ACC112 (cell line): ENCODE measurements around the gene ORM2.

Source experiments
- H2AFZ ChIP-seq: fragments of 200-600 bp; sonication (generic); one replicate; pipeline ENCODE4 v1.6.0; 2017; ENCODE audit warnings: antibody characterized with exemption, low read length; ENCODE audit not compliant: unreplicated experiment
- H3K27ac ChIP-seq: fragments of 200-600 bp; sonication (generic); 2 replicates; pipeline ENCODE4 v1.5.1; 2014; ENCODE audit warnings: low read depth, mild to moderate bottlenecking, antibody characterized with exemption, low read length, moderate library complexity
- H3K27me3 ChIP-seq: fragments of 200-600 bp; sonication (generic); 2 replicates; pipeline ENCODE4 v1.6.1; 2014; ENCODE audit warnings: mild to moderate bottlenecking, antibody characterized with exemption, low read length, moderate library complexity, mixed read lengths; ENCODE audit not compliant: insufficient read depth
- H3K36me3 ChIP-seq: fragments of 200-600 bp; sonication (generic); 2 replicates; pipeline ENCODE4 v1.6.1; 2016; ENCODE audit warnings: mild to moderate bottlenecking, antibody characterized with exemption, low read length, moderate library complexity, mixed read lengths; ENCODE audit not compliant: insufficient read depth
- H3K4me1 ChIP-seq: fragments of 200-600 bp; sonication (generic); one replicate; pipeline ENCODE4 v1.6.1; 2016; ENCODE audit warnings: low read length, mixed read lengths; ENCODE audit not compliant: insufficient read depth, unreplicated experiment, control insufficient read depth
- H3K4me3 ChIP-seq: fragments of 200-600 bp; sonication (generic); 2 replicates; pipeline ENCODE4 v1.5.1; 2014; ENCODE audit warnings: mild to moderate bottlenecking, low read depth, low read length
- H3K79me2 ChIP-seq: fragments of 200-600 bp; sonication (generic); one replicate; pipeline ENCODE4 v1.6.0; 2016; ENCODE audit warnings: low read length; ENCODE audit not compliant: control insufficient read depth, unreplicated experiment, insufficient read depth

ORM2 gene

DNA sequence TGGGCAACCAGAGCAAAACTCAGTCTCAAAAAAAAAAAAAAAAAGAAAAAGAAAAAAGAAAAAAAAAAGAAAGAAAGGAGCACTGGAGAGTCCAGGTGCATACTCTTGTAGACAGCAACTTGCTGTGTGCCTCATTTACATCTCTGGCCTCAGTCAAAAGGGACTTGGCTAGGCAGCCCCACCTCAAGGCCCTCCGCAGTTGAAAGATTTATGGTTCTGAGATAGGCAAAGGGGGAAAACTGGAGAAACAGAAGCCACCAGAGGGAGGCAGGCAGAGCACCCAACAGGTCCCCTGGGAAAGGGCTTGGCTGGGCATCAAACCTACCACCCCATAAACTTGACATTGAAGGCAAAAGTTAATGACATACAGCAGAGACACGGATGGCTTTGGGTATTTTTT, 6.1 kb downstream of the ORM2 start:
- H3K36me3 ChIP-seq = no peaks in the 10 kb centered on the region
- no peaks in the 10 kb centered on the region for H3K79me2 ChIP-seq
- H2AFZ ChIP-seq = no peak overlapping the region
- no peaks in the 10 kb centered on the region for H3K4me1 ChIP-seq
- no peaks in the 10 kb centered on the region for H3K27me3 ChIP-seq
- H3K4me3 ChIP-seq = no peak overlapping the region
- H3K27ac ChIP-seq = no peak overlapping the region

DNA sequence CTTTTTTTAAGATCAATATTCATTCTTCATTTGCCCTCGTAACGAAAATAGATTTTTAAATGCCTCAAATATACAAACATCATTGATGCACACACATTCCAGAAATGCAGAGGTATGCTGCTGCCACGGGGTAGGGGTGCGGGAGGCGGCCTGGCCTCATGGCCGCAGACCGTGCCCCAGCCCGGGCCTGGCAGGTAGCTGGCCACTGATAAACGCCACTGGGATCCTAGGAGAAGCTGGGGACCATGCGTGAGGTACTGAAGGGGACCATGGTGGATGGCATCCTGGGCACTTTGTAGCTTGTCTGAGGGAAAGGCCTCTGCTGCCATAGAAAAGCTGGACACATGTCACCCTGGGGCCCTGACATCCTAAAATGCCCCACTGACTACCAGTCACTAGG, 6.5 kb downstream of the ORM2 start:
- Histone ChIP-seq H3K27me3 (no peaks in the 10 kb centered on the region), H3K4me3 (no peak overlapping the region), H3K27ac (no peak overlapping the region), H3K36me3 (no peaks in the 10 kb centered on the region), H3K4me1 (no peaks in the 10 kb centered on the region), H3K79me2 (no peaks in the 10 kb centered on the region), H2AFZ (no peak overlapping the region)

DNA sequence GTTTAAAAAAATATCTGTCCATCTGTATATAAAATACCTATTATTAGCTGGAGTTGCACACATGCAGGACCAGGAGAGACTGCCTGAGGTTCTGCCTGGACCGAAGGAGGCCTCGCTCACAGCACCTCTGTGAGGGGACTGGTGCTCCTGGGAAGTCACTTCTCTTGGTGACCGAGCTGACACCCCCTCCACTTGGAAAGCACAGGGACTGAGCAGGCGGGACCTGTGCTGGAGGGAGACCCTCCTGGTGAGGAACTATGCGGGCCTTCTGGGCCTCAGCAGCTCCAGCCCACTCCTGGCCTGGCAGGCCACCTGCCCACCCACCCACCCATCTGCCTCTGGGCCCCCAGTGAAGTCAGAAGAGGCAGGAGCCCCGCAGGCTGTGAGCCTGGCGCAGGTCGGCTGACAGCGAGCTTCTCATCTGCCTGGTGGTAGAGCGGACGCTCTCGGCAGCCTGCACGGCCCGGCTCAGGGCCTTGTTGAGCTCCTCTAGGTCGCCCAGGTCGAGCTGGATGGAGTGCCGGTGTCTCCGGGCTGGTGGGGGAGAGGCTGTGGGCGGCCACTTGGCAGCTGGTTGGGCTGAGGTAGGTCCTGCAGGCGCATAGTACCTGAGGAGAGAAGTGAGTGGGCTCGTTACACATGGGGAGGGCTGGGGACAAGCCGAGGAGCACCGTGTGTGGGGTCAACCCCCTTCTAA, 7.2 kb downstream of the ORM2 start:
- Histone ChIP-seq H3K4me1 (no peaks in the 10 kb centered on the region), H3K79me2 (no peaks in the 10 kb centered on the region), H3K4me3 (no peak overlapping the region), H3K27ac (no peak overlapping the region), H3K36me3 (no peaks in the 10 kb centered on the region), H2AFZ (no peak overlapping the region), H3K27me3 (no peaks in the 10 kb centered on the region)

DNA sequence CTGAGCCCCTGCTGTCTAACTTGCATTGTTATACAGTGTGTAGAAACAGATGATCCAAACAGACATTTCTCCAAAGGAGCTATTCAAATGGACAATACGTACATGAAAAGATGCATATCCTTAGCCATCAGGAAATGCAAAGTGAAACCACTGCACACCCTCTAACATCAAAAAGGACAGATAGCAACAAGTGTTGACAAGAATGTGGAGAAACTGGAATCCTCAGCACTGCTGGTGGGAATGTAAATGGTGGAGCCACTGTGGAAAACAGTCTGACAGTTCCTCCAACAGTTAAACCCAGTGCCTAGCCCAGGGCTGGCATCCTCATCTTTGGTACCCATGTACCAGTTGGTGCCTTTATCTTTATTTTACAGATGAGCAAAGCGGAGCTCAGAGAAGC, 8.5 kb downstream of the ORM2 start:
- no peak overlapping the region for H3K4me3 ChIP-seq
- H2AFZ ChIP-seq = no peak overlapping the region
- no peak overlapping the region for H3K27ac ChIP-seq
- H3K4me1 ChIP-seq = no peaks in the 10 kb centered on the region
- H3K79me2 ChIP-seq = no peaks in the 10 kb centered on the region
- no peaks in the 10 kb centered on the region for H3K27me3 ChIP-seq
- H3K36me3 ChIP-seq = no peaks in the 10 kb centered on the region

DNA sequence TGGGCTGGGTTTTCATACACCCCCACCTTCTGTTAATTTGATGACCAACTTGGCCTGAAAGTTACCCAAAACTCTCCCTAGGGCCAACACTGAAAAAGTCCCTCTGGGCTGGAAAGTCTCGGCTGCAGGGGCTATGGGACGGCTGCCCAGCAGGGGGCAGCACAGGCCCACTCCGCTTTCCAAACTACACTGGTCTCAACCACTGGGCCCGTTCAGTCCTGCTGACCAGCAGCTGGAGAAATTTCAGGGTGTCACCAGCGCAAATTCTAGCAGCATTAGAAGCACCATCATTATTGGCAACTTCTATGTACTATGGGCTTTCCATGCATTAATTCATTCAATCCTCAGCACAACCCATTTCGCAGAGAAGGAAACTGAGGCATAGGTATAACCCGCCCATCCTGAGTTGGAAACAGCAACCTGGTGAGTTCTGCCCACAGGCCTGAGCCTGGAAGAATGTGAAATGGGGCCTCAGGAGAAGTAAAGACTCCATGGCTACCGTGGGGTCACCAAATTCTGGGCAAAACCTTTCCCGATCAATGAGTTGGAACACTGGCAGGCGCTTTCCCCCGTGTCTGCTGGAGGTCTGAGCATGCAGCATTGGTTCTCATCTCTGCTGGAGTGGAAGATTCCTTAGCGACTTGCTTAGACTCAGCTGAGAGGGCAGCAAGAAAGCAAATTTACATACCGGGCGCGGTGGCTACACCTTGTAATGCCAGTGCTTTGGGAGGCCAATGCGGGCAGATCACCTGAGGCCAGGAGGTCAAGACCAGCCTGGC, 9.7 kb downstream of the ORM2 start:
- Histone ChIP-seq H3K36me3 (no peaks in the 10 kb centered on the region), H3K79me2 (no peaks in the 10 kb centered on the region), H3K27me3 (no peaks in the 10 kb centered on the region), H3K27ac (no peak overlapping the region), H3K4me3 (no peak overlapping the region), H3K4me1 (no peaks in the 10 kb centered on the region), H2AFZ (no peak overlapping the region)

DNA sequence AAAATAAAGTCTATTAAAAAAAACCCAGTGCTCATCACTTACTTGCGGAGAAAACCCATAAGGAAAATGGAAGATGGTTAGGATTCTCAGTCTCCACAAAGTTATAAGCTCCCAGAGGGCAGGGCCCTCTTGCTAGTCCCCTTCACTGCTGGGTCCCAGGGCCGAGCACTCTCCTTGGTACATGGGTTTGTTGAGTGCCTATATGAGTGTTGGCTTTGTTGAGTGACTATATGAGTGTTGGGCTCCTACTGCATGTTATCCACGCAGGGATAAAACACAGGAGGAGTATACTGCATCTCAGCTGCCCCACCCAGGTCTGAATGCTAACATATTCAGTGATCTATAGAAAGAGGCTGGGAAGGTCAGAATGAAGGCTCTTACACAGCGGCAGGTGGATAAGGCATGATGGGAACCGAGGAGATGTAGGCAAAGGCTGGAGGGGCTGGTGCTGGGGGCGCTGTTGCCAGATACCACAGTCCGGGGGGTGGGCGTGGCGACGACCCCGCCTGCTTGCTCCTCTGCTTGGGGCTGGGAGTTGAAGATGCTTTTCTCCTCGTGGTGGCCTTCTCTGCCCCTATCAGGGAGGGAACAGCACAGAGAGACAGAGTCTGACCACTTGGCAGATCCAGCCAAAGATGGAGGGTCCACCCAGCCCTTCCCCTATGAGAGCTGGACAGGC, 11.6 kb downstream of the ORM2 start:
- Histone ChIP-seq H3K27ac (no peak overlapping the region), H2AFZ (no peak overlapping the region), H3K79me2 (no peaks in the 10 kb centered on the region), H3K27me3 (no peaks in the 10 kb centered on the region), H3K4me3 (no peak overlapping the region), H3K36me3 (peaks cover under 1% of the 10 kb centered on the region; the same call in 1 of the 2 replicates), H3K4me1 (no peaks in the 10 kb centered on the region)

DNA sequence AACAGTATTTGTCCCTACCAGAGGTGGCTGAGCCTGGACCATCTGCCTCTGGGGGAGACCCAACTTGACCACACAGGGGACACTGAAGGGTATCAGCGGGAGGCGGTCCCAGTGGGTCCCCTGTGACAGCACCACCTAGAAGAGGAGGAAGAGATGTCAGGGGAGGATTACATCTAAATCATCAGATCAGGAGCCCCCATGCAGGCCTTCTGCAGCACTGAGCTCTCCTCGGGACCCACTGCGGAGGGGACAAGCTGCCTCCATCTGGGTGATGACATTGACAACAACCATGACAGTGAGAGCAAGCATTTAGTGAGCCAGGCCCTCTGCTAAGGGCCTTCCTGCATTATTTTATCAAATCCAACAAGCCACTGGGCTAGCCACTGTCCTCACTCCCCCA, 12.3 kb downstream of the ORM2 start:
- no peak overlapping the region for H3K27ac ChIP-seq
- H3K79me2 ChIP-seq = no peaks in the 10 kb centered on the region
- no peak overlapping the region for H3K4me3 ChIP-seq
- no peak overlapping the region for H2AFZ ChIP-seq
- H3K36me3 ChIP-seq = peaks cover 7% of the 10 kb centered on the region; the same call in 1 of the 2 replicates
- no peaks in the 10 kb centered on the region for H3K4me1 ChIP-seq
- no peaks in the 10 kb centered on the region for H3K27me3 ChIP-seq

DNA sequence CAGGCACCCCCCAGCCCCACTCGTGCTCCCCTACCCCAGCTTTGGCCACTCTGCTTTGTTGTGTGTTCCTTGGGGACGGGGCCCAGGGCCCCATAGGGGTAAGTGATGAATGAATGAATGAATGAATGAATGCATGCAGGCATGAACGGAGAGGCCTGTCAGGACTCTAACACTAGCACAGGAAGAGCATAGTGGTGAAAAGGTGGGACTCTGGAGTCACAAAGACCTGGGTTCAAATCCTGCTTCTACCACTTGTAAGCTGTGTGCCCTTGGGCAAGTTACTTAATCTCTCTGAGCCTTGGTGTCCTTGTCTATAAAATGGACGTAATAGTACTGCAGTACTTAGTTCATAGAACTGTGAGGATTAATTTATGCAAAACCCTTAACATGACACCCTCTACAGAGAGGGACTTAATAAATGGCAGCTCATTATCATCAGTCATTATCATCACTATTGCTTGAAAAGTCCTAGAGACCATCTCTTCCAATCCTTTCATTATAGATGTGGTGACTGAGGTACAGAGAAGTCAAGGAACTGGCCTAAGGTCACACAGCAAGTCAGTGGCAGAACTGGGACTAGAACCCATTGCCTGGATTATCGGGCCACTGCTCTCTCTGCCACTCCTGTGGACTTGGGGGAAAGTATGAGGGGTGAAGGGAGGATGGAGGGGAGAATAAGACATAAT, 13.2 kb downstream of the ORM2 start:
- peaks cover under 1% of the 10 kb centered on the region for H3K4me1 ChIP-seq
- H3K36me3 ChIP-seq = peaks cover 7% of the 10 kb centered on the region; the same call in 1 of the 2 replicates
- no peaks in the 10 kb centered on the region for H3K79me2 ChIP-seq
- no peak overlapping the region for H2AFZ ChIP-seq
- no peak overlapping the region for H3K27ac ChIP-seq
- no peaks in the 10 kb centered on the region for H3K27me3 ChIP-seq
- no peak overlapping the region for H3K4me3 ChIP-seq

DNA sequence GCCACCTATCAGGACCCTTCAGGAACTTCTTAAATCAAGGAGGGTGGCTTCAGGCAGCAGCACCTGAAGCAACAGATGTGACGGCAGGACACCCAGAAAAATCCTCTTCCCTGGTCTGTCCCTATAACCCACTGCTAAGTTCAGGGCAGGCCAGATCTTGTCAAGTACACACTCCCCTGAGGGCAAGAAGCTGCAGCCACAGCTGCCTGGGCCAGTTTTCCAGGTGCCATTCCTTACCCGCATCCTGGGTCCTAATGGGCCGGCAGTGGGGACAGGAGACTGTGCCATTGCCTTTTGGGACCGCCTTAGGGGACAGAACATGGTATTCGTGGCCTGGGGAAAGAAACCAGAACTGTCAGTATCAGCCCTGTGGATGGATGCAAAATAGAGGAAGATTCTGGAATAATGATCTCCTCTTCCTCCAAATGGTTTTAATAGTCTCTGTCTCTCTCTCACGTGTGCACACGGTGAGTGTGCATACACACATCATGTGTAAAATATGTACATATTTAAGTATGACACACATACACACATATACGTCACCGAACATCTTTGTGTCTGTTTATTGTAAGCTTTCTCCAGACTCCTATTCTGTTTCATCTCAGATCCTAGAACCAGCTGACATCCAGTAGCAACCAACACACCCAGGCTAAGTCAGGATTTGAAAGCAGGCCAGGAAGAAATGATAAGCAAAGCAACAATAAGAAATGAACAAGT, 14.0 kb downstream of the ORM2 start:
- Histone ChIP-seq H3K4me1 (peaks cover 8% of the 10 kb centered on the region), H3K27ac (no peak overlapping the region), H3K36me3 (peaks cover 7% of the 10 kb centered on the region; the same call in 1 of the 2 replicates), H3K27me3 (no peaks in the 10 kb centered on the region), H3K79me2 (no peaks in the 10 kb centered on the region), H3K4me3 (no peak overlapping the region), H2AFZ (no peak overlapping the region)

DNA sequence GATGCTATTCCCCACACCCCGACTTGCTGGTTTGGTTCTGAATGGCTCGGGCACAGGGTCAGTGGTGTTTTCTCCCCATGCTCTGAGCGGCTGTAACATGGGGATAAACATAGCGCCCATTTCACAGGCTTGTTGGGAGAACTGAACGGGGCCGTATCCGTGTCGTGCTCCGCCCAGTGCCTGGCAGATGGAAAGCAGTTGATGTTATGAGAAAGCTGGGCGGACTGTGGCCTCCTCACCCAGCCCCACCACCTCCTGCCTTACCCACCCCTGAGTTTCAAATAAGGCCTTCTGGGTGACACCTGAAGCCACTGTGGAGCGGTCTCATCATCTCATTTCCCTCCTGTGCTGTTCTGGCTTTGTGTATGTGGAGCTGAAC, 14.5 kb downstream of the ORM2 start:
- Histone ChIP-seq H3K4me3 (no peak overlapping the region), H3K27ac (no peak overlapping the region), H3K36me3 (peaks cover 7% of the 10 kb centered on the region; the same call in 1 of the 2 replicates), H3K27me3 (no peaks in the 10 kb centered on the region), H2AFZ (no peak overlapping the region), H3K4me1 (peaks cover 10% of the 10 kb centered on the region), H3K79me2 (no peaks in the 10 kb centered on the region)
